HepG2 (cell line): ENCODE results near the gene TXNDC11. TPM values are rescaled to one million over a fixed set of nuclear protein-coding genes. Genes with fewer than 3 reads are reported as not detected.
A peak's percentile ranks its signal among the peaks of the same experiment; 100 is the strongest.

ENCODE experiments used
- ATF2 ChIP-seq: sonication (generic); formaldehyde crosslinking; IDR thresholded peaks from 2 replicates; pipeline ENCODE4 v1.4.0; 2020; ENCODE audit warnings: missing genetic modification reagents
- CHCHD3 ChIP-seq: sonication (generic); formaldehyde crosslinking; IDR thresholded peaks from 2 replicates; pipeline ENCODE4 v1.8.0; 2022; ENCODE audit warnings: mild to moderate bottlenecking, missing genetic modification reagents, moderate library complexity
- FOXA1 ChIP-seq, 2 experiments: fragments of 450-650 bp in 1 of 2; sonication (generic) in 1 of 2; formaldehyde crosslinking in 1 of 2; IDR thresholded peaks; 2 replicates each; pipeline versions ENCODE4 v1.4.0 to v1.6.1; 2016 to 2020; ENCODE audit warnings: missing genetic modification reagents in 1 of 2
- FUBP1 ChIP-seq: sonication (generic); formaldehyde crosslinking; IDR thresholded peaks from 2 replicates; pipeline ENCODE4 v1.5.1; 2020; ENCODE audit warnings: missing genetic modification reagents, mild to moderate bottlenecking, borderline replicate concordance
- HNRNPLL ChIP-seq: fragments of 200-400 bp; formaldehyde crosslinking; IDR thresholded peaks from 2 replicates; pipeline ENCODE4 v1.6.1; 2017; ENCODE audit warnings: mild to moderate bottlenecking, low read depth, low read length; ENCODE audit not compliant: poor library complexity, severe bottlenecking
- KAT8 ChIP-seq: IDR thresholded peaks from 2 replicates; pipeline ENCODE4 v1.6.1; 2016; ENCODE audit warnings: missing genetic modification reagents, missing compliant biosample characterization
- MNT ChIP-seq: fragments of 450-650 bp; IDR thresholded peaks from 2 replicates; pipeline ENCODE4 v1.6.1; 2016
- MTF1 ChIP-seq: sonication (generic); formaldehyde crosslinking; IDR thresholded peaks from 2 replicates; pipeline ENCODE4 v1.5.0; 2020; ENCODE audit warnings: missing genetic modification reagents
- SRY ChIP-seq: sonication (generic); formaldehyde crosslinking; IDR thresholded peaks from 2 replicates; pipeline ENCODE4 v1.8.0; 2022; ENCODE audit warnings: mild to moderate bottlenecking, missing genetic modification reagents
- TBX2 ChIP-seq: sonication (generic); formaldehyde crosslinking; IDR thresholded peaks from 2 replicates; pipeline ENCODE4 v1.5.0; 2020; ENCODE audit warnings: missing genetic modification reagents, mild to moderate bottlenecking, borderline replicate concordance
- TCF7 ChIP-seq: sonication (generic); IDR thresholded peaks from 2 replicates; pipeline ENCODE4 v1.6.1; 2016; ENCODE audit warnings: antibody characterized with exemption, low read depth
- ZBTB3 ChIP-seq: sonication (generic); formaldehyde crosslinking; IDR thresholded peaks from 2 replicates; pipeline ENCODE4 v1.4.0; 2020; ENCODE audit warnings: low read depth, mild to moderate bottlenecking, moderate library complexity, missing genetic modification reagents, borderline replicate concordance
- ZBTB33 ChIP-seq: sonication (generic); formaldehyde crosslinking; IDR thresholded peaks from 2 replicates; pipeline ENCODE4 v1.4.0; 2020; ENCODE audit warnings: missing genetic modification reagents
- ZFP1 ChIP-seq: IDR thresholded peaks from 2 replicates; pipeline ENCODE4 v1.6.1; 2016
- ZFP36 ChIP-seq: fragments of 150-350 bp; IDR thresholded peaks from 2 replicates; pipeline ENCODE4 v1.6.1; 2018; ENCODE audit warnings: borderline replicate concordance, low read length, low read depth; ENCODE audit not compliant: partially characterized antibody
- ZIK1 ChIP-seq: sonication (generic); formaldehyde crosslinking; IDR thresholded peaks from 2 replicates; pipeline ENCODE4 v1.5.0; 2020; ENCODE audit warnings: mild to moderate bottlenecking, low read depth, missing genetic modification reagents, borderline replicate concordance
- ZNF260 ChIP-seq: sonication (generic); formaldehyde crosslinking; IDR thresholded peaks from 2 replicates; pipeline ENCODE4 v1.4.0; 2020; ENCODE audit warnings: missing genetic modification reagents, low read depth, mild to moderate bottlenecking, borderline replicate concordance
- ZNF567 ChIP-seq: sonication (generic); formaldehyde crosslinking; IDR thresholded peaks from 2 replicates; pipeline ENCODE4 v1.8.1; 2023; ENCODE audit warnings: mild to moderate bottlenecking, missing genetic modification reagents, borderline replicate concordance
- ZNF713 ChIP-seq: sonication (generic); formaldehyde crosslinking; IDR thresholded peaks from 2 replicates; pipeline ENCODE4 v1.4.0; 2020; ENCODE audit warnings: mild to moderate bottlenecking, missing genetic modification reagents
- ZNF773 ChIP-seq: sonication (generic); formaldehyde crosslinking; IDR thresholded peaks from 2 replicates; pipeline ENCODE4 v1.4.0; 2020; ENCODE audit warnings: missing genetic modification reagents, borderline replicate concordance
- polyA plus RNA-seq, 8 experiments: library from polyadenylated mRNA; depleted of rRNA in 3 of 8; stranded (reverse) in 7 of 8; unstranded in 1 of 8; fragments of >200 nt; fragmentation: Illumina TruSeq in 4 of 8; extraction: Trizol in 4 of 8; gene quantifications; 2 replicates each; pipeline versions ENCODE4 v1.2.1 to v1.2.3, GENCODE V29; 2011 to 2016; ENCODE audit warnings: low read depth in 4 of 8, missing spikeins in 1 of 8, mixed read lengths in 1 of 8; ENCODE audit not compliant: insufficient read depth in 1 of 8
- total RNA-seq, 5 experiments: library from RNA; depleted of rRNA; stranded (reverse); fragments of >200 nt; fragmentation: Illumina TruSeq; extraction: Trizol; gene quantifications; 2 replicates each; pipeline ENCODE4 v1.2.3, GENCODE V29; 2016; ENCODE audit warnings: low read depth in 1 of 5

The TXNDC11 gene
- total and polyA plus RNA-seq, 2 of the 13 experiments (the other 11 are each of a cell fraction or from before 2014, with no cell fraction given), result 74.9 to 123 TPM

- TF ChIP-seq ZBTB3 (CRISPR knock-in tag) (no peak), ZNF260 (CRISPR knock-in tag) (no peak), ZFP36 (no peak), ZFP1 (CRISPR knock-in tag) (no peak), ZNF567 (CRISPR knock-in tag) (no peak; the same call in 1 of the 2 replicates), FOXA1 (IDR thresholded peaks at IDR 0.05) (no peak), FOXA1 (CRISPR knock-in tag; IDR thresholded peaks at IDR 0.05) (no peak), ZNF713 (CRISPR knock-in tag) (no peak), SRY (CRISPR knock-in tag) (no peak), CHCHD3 (CRISPR knock-in tag) (no peak), TBX2 (CRISPR knock-in tag) (peak; percentile 14; the same call in 1 of the 2 replicates), FUBP1 (no peak), ZIK1 (no peak), HNRNPLL (no peak), ZBTB33 (CRISPR knock-in tag) (no peak; the same call in 1 of the 2 replicates), MTF1 (CRISPR knock-in tag) (no peak), TCF7 (no peak; the same call in 1 of the 2 replicates), ZNF773 (CRISPR knock-in tag) (no peak), ATF2 (no peak), MNT (no peak), KAT8 (CRISPR knock-in tag) (no peak)
These were observed 112.5 kb downstream of the TXNDC11 start (continued) for GRCh38 chr16:11630046-11630767.
